K562 (cell line): ENCODE measurements around the gene TTL. TPM values are rescaled to one million over a fixed set of nuclear protein-coding genes. Genes with fewer than 3 reads are reported as not detected.

Experiments
- REST ChIP-seq, 2 experiments: fragments of 450-650 bp; formaldehyde crosslinking in 1 of 2; IDR thresholded peaks; 2 replicates each; pipeline versions ENCODE4 v1.4.0 to v1.6.1; 2014 to 2020; ENCODE audit warnings: mild to moderate bottlenecking in 2 of 2, borderline replicate concordance in 1 of 2, low read depth in 1 of 2
- polyA plus RNA-seq, 8 experiments: library from polyadenylated mRNA; depleted of rRNA in 4 of 8; stranded (reverse) in 5 of 8; unstranded in 3 of 8; fragments of >200 nt; fragmentation: Nextera tagmentation in 2 of 8; fragmentation: Illumina TruSeq in 1 of 8; extraction: Ambion mirVana in 2 of 8; extraction: Trizol in 1 of 8; gene quantifications; 2 replicates each; pipeline versions ENCODE4 v1.2.1 to v1.2.3, GENCODE V29; 2011 to 2014; ENCODE audit warnings: inconsistent platforms in 1 of 8, missing spikeins in 1 of 8
- total RNA-seq, 7 experiments: library from RNA; depleted of rRNA in 6 of 7; stranded (reverse); fragments of >200 nt in 6 of 7; fragmentation: Illumina TruSeq in 2 of 7; extraction: Trizol in 2 of 7; gene quantifications; 2 replicates each; pipeline versions ENCODE4 v1.2.1 to v1.2.3, GENCODE V29; 2011 to 2021; ENCODE audit warnings: low replicate concordance in 1 of 7

The TTL gene
- total and polyA plus RNA-seq, 9 of the 15 experiments (the other 6 are each of a cell fraction or from before 2014, with no cell fraction given) = 9.4 to 54.4 (median 34.9) TPM

- TF ChIP-seq REST (IDR thresholded peaks at IDR 0.05; ENCODE audit: borderline replicate concordance) (no peak; the same call in 1 of the 2 replicates), REST (CRISPR knock-in tag; IDR thresholded peaks at IDR 0.05; ENCODE audit: low read depth) (0 out of 2 replicates have a peak, but pooled peaks have one; percentile 19)
These were observed 5.5 kb downstream of the TTL start (continued) for GRCh38 chr2:112487444-112487961.
